IMR-90 (cell line): ENCODE measurements around the gene RP2. TPM values are rescaled to one million over a fixed set of nuclear protein-coding genes. Genes with fewer than 3 reads are reported as not detected.

Source experiments
- ATAC-seq: fragments of 200-7000 bp; cut with Tn5 transposase; 2 replicates; pipeline ENCODE4 v1.9.1; 2020; ENCODE audit warnings: low read depth, mild to moderate bottlenecking, moderate library complexity
- BruUV-seq: library from RNA; stranded (reverse); fragments of 400-500 nt; replicated peaks from 2 replicates; lab custom pipeline; 2021; lab: Mats Ljungman, UMichigan
- CTCF ChIA-PET: fragments of 300-600 bp; formaldehyde crosslinking; extraction: SDS; loops from one replicate; lab custom pipeline; 2021; ENCODE audit warnings: antibody characterized with exemption; lab: Yijun Ruan, JAX
- POLR2A ChIA-PET: fragments of 300-600 bp; sonication (Branson Sonifier 250); formaldehyde crosslinking; loops from one replicate; lab custom pipeline; 2022; ENCODE audit warnings: antibody characterized with exemption; ENCODE audit not compliant: unreplicated experiment; lab: Charles Lee
- DNase-seq: peaks from one replicate; pipeline ENCODE4 v3.0.0; 2013
- H2AFZ ChIP-seq: replicated peaks from 2 replicates; pipeline ENCODE3; 2013; ENCODE audit warnings: low read length, mild to moderate bottlenecking; ENCODE audit not compliant: poor library complexity
- H2AK5ac ChIP-seq: 2 replicates; pipeline ENCODE4 v1.6.1; 2013; ENCODE audit warnings: low read depth, low read length, inconsistent platforms
- H2AK9ac ChIP-seq: replicated peaks from 2 replicates; pipeline ENCODE3; 2013; ENCODE audit warnings: mild to moderate bottlenecking, low read depth, low read length, moderate library complexity; ENCODE audit not compliant: poor library complexity
- H2BK120ac ChIP-seq: 2 replicates; pipeline ENCODE4 v1.6.1; 2013; ENCODE audit warnings: low read depth, low read length, inconsistent platforms
- H2BK15ac ChIP-seq: 3 replicates; pipeline ENCODE4 v1.6.1; 2013; ENCODE audit warnings: low read depth, low read length, inconsistent platforms
- H2BK20ac ChIP-seq: 2 replicates; pipeline ENCODE4 v1.6.1; 2013; ENCODE audit warnings: low read depth, mild to moderate bottlenecking, inconsistent platforms, low read length, moderate library complexity
- H2BK5ac ChIP-seq: 2 replicates; pipeline ENCODE4 v1.6.1; 2013; ENCODE audit warnings: mild to moderate bottlenecking, low read depth, low read length, inconsistent platforms; ENCODE audit not compliant: poor library complexity, severe bottlenecking
- H3K14ac ChIP-seq: replicated peaks from 2 replicates; pipeline ENCODE4 v1.6.1; 2013; ENCODE audit warnings: low read depth, low read length, inconsistent platforms
- H3K18ac ChIP-seq: 2 replicates; pipeline ENCODE4 v1.6.1; 2013; ENCODE audit warnings: low read depth, low read length, control low read depth
- H3K23ac ChIP-seq: 2 replicates; pipeline ENCODE4 v1.6.1; 2013; ENCODE audit warnings: low read depth, low read length, inconsistent platforms
- H3K27ac ChIP-seq: 2 replicates; pipeline ENCODE4 v1.5.1; 2013; ENCODE audit warnings: mild to moderate bottlenecking, control low read depth, low read length; ENCODE audit not compliant: insufficient read depth
- H3K27me3 ChIP-seq: 2 replicates; pipeline ENCODE4 v1.6.1; 2013; ENCODE audit warnings: low read length; ENCODE audit not compliant: control insufficient read depth, insufficient read depth
- H3K36me3 ChIP-seq: 2 replicates; pipeline ENCODE4 v1.6.1; 2013; ENCODE audit warnings: low read length, mixed read lengths; ENCODE audit not compliant: control insufficient read depth, insufficient read depth
- H3K4ac ChIP-seq: 2 replicates; pipeline ENCODE4 v1.6.1; 2013; ENCODE audit warnings: low read depth, low read length, inconsistent platforms
- H3K4me1 ChIP-seq: 2 replicates; pipeline ENCODE4 v1.6.1; 2013; ENCODE audit warnings: low read length, mixed read lengths; ENCODE audit not compliant: control insufficient read depth, insufficient read depth
- H3K4me2 ChIP-seq: 2 replicates; pipeline ENCODE4 v1.6.1; 2013; ENCODE audit warnings: low read depth, mild to moderate bottlenecking, control low read depth, low read length, moderate library complexity
- H3K4me3 ChIP-seq: 2 replicates; pipeline ENCODE4 v1.5.1; 2013; ENCODE audit warnings: low read depth, mild to moderate bottlenecking, control low read depth, low read length, moderate library complexity; ENCODE audit not compliant: insufficient read depth
- H3K56ac ChIP-seq: 2 replicates; pipeline ENCODE4 v1.6.1; 2013; ENCODE audit warnings: low read length, inconsistent platforms; ENCODE audit not compliant: insufficient read depth; ENCODE audit errors: extremely low read depth
- H3K79me1 ChIP-seq, 2 experiments: 2 replicates each; pipeline ENCODE4 v1.6.1; 2013; ENCODE audit warnings: low read length in 2 of 2, inconsistent platforms in 1 of 2, low read depth in 1 of 2
- H3K9ac ChIP-seq: 2 replicates; pipeline ENCODE4 v1.6.1; 2013; ENCODE audit warnings: low read depth, low read length, control low read depth
- H3K9me1 ChIP-seq: 2 replicates; pipeline ENCODE4 v1.6.1; 2013; ENCODE audit warnings: low read length, inconsistent platforms; ENCODE audit not compliant: insufficient read depth
- H3K9me3 ChIP-seq: 2 replicates; pipeline ENCODE4 v1.6.1; 2013; ENCODE audit warnings: low read length; ENCODE audit not compliant: control insufficient read depth, insufficient read depth
- H4K20me1 ChIP-seq: 2 replicates; pipeline ENCODE4 v1.6.1; 2013; ENCODE audit warnings: low read length, inconsistent platforms; ENCODE audit not compliant: insufficient read depth
- H4K5ac ChIP-seq: 2 replicates; pipeline ENCODE4 v1.6.1; 2013; ENCODE audit warnings: mild to moderate bottlenecking, low read depth, low read length, control low read depth
- H4K8ac ChIP-seq, 2 experiments: 2 replicates each; pipeline ENCODE4 v1.6.1; 2013; ENCODE audit warnings: low read depth in 2 of 2, low read length in 2 of 2, control low read depth in 1 of 2, inconsistent platforms in 1 of 2
- H4K91ac ChIP-seq: 2 replicates; pipeline ENCODE4 v1.6.1; 2013; ENCODE audit warnings: low read depth, low read length, inconsistent platforms; ENCODE audit not compliant: insufficient read depth
- MAZ ChIP-seq: IDR thresholded peaks from 2 replicates; pipeline ENCODE4 v1.6.1; 2012; ENCODE audit warnings: low read depth, mild to moderate bottlenecking, low read length, improper control_type of control experiment, moderate library complexity, borderline replicate concordance
- MXI1 ChIP-seq: IDR thresholded peaks from 2 replicates; pipeline ENCODE4 v1.6.1; 2012; ENCODE audit warnings: low read depth, mild to moderate bottlenecking, low read length, moderate library complexity, borderline replicate concordance
- SMC3 ChIP-seq: fragments of 150-350 bp; IDR thresholded peaks from 2 replicates; pipeline ENCODE4 v1.6.1; 2016; ENCODE audit warnings: low read depth, mild to moderate bottlenecking, antibody characterized with exemption, low read length, moderate library complexity
- WGBS, 2 experiments: methylation state at CpG; one replicate each; pipeline versions ENCODE4 v1.1.5 to v1.1.7; 2013; ENCODE audit warnings: missing lambda C conversion rate in 2 of 2; ENCODE audit not compliant: insufficient read length in 1 of 2; ENCODE audit errors: extremely low coverage in 2 of 2; 5-methylcytosine and 5-hydroxymethylcytosine counted together
- dilution Hi-C: fragments of 300-500 bp; cut with HindIII; formaldehyde crosslinking; loops from one replicate; pipeline ENCODE4 v1.14.3; 2018; ENCODE audit warnings: low sequenced_read_pairs; ENCODE audit not compliant: unreplicated experiment
- in situ Hi-C: fragments of 300-500 bp; cut with MboI; formaldehyde crosslinking; loops from 3 replicates; pipeline ENCODE4 v1.14.3; 2019; ENCODE audit warnings: low sequenced_read_pairs, inconsistent platforms, mixed read lengths
- intact Hi-C: fragments of 100-400 bp; cut with micrococcal nuclease; formaldehyde crosslinking; loops from 2 replicates; pipeline ENCODE4 v1.10.0; 2022
- polyA plus RNA-seq, 3 experiments: library from polyadenylated mRNA; depleted of rRNA; stranded (reverse); fragments of >200 nt; gene quantifications; 2 replicates each; pipeline ENCODE4 v1.2.3, GENCODE V29; 2012; ENCODE audit warnings: low replicate concordance in 1 of 3
- total RNA-seq: library from RNA; depleted of rRNA; stranded (reverse); fragments of >200 nt; gene quantifications from 2 replicates; pipeline ENCODE4 v1.2.3, GENCODE V29; 2012

Gene RP2
- total and polyA plus RNA-seq, 2 of the 4 experiments (the other 2 are of a cell fraction): 6.8 to 17.0 TPM

DNA sequence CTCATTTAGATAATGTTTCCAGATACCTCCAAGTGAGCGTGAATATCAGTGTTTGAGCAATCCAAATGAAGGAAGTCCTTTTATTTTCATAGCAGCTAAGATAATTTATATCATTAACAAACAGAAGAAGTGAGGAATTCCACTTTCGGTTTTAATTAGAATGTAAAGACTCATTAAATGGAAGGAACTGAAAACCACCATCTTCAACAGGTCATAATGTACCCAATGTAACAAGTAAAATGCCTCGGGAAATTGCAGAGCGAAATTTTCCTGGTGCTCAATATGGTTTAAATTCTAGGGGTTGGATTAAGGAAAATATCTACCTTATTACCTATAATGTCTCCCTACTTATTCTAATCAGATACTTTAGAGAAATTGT lies 44.0 kb upstream of the RP2 start:
- Histone ChIP-seq H2BK5ac (peak overlapping the region; percentile 85), H3K9me1 (peaks cover 3% of the 10 kb centered on the region; the same call in 1 of the 2 replicates), H3K56ac (no peak overlapping the region), H3K4ac (peak overlapping the region; percentile 15; the same call in 1 of the 2 replicates), H3K23ac (no peak overlapping the region), H4K5ac (no peak overlapping the region), H3K9me3 (no peaks in the 10 kb centered on the region), H3K27me3 (no peaks in the 10 kb centered on the region), H4K8ac (no peak overlapping the region; a peak in 1 of 4 replicates), H4K91ac (no peak overlapping the region), H3K27ac (no peak overlapping the region), H2BK15ac (no peak overlapping the region), H2BK20ac (peak overlapping the region; percentile 27; the same call in 1 of the 2 replicates), H2AK9ac (no peak overlapping the region), H2AFZ (no peak overlapping the region), H2AK5ac (no peak overlapping the region), H3K9ac (no peak overlapping the region), H2BK120ac (peak overlapping the region; percentile 74; the same call in 1 of the 2 replicates), H3K79me1 (no peaks in the 10 kb centered on the region), H3K4me2 (peak overlapping the region; percentile 43; the same call in 1 of the 2 replicates), H3K18ac (peak overlapping the region; percentile 45; the same call in 1 of the 2 replicates), H3K4me1 (peaks cover 8% of the 10 kb centered on the region), H4K20me1 (no peaks in the 10 kb centered on the region; the same call in 1 of the 2 replicates), H3K4me3 (no peak overlapping the region), H3K36me3 (no peaks in the 10 kb centered on the region), H3K14ac (no peak overlapping the region)
- CTCF ChIA-PET: interaction anchor here (1.3 kb wide), 1 partner anchor 33 kb away, joined by 3 read pairs; no protein-coding TSS in a partner anchor
- BruUV-seq: no TSS peak
- TF ChIP-seq MAZ: no peak
- no peak for TF ChIP-seq SMC3
- no peak for TF ChIP-seq MXI1
- DNase-seq (no peak), ATAC-seq (no peak)
- in situ Hi-C loops: no loop called here
- dilution Hi-C loops: no loop called here
- intact Hi-C loops: loop anchor here (1.0 kb wide), 1 partner anchor 33 kb away; the partner anchor contains the start of gene SLC9A7
- no CpG with 5 or more reads among the region's 4 CpGs for WGBS, 2 experiments
- POLR2A ChIA-PET: no interaction called here
